C4-2B (cell line): Measurements from ENCODE around the gene LRRC4.

ENCODE experiments used
- ZFX ChIP-seq: fragments of 450-650 bp; IDR thresholded peaks from 2 replicates; pipeline ENCODE4 v1.6.1; 2017
- TF ChIP-seq, protein P1 (sequence below): fragments of 450-650 bp; conservative IDR thresholded peaks from 2 replicates; pipeline ENCODE4 v1.5.1; 2017; ENCODE audit warnings: mild to moderate bottlenecking

DNA sequence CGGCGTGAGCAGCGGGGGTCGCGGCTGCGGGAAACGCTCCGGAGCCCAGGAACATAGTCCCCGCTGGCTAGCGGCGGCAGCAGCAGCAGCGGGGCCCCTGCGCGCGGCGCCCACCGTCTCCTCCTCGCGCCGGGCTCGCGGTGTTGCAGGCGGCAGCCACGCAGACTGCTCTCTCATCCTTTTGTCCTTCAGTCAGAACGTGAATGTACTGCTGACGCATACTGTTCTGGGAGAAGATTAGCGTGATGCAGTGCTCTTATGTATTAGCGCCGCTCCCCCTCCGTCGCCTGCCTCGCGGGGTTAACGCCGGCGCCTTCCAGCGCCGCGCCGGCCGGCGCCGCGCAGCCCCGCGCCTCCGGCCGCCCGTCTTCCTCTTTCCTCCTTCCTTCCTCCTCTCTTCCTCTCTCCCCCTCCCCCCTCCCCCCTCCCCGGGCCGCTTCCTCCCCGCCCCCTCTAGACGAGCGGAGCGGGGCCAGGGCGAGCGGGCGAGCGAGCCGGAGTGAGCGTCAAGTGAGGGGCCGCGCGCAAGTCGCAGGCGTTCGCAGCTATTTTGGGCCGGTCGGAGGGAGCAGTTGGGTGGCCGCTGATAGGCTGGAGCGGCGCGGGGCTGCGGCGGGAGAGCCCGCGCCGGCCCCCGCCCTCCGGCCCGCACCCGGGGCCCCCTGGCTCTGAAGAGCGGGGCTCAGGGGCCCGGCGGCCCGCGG lies 816 bp upstream of the LRRC4 start:
- TF ChIP-seq, protein P1, sequence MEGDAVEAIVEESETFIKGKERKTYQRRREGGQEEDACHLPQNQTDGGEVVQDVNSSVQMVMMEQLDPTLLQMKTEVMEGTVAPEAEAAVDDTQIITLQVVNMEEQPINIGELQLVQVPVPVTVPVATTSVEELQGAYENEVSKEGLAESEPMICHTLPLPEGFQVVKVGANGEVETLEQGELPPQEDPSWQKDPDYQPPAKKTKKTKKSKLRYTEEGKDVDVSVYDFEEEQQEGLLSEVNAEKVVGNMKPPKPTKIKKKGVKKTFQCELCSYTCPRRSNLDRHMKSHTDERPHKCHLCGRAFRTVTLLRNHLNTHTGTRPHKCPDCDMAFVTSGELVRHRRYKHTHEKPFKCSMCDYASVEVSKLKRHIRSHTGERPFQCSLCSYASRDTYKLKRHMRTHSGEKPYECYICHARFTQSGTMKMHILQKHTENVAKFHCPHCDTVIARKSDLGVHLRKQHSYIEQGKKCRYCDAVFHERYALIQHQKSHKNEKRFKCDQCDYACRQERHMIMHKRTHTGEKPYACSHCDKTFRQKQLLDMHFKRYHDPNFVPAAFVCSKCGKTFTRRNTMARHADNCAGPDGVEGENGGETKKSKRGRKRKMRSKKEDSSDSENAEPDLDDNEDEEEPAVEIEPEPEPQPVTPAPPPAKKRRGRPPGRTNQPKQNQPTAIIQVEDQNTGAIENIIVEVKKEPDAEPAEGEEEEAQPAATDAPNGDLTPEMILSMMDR = no peak
- TF ChIP-seq ZFX = no peak
